ENCODE measurements around the gene PLEK.

DNA sequence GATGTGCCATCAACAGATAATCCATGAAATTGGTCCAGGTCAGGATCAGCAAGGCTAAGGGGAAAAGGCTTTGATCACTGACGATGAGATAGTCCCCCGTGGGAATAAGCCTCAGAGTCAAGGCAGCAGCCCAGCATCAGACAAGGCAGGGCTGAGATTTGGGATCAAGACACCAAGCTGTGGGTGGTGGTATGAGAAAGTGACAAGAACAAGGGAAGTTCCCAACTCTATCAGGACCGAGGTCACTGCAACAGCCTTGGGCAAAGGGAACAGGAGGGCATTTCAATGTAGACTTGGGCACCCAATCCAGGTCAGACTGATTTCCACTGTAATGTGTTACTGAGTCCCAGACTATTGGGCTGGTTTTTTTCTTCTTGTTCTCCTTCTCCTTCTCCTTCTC, 18.7 kb downstream of the PLEK start:
- TF ChIP-seq POLR2AphosphoS5 (IDR thresholded peaks at IDR 0.05; ENCODE audit: low read depth, low read length) (no peak), REST (IDR thresholded peaks at IDR 0.05; ENCODE audit: insufficient read depth in 1 of 2, low read depth in 2 of 2, low read length in 1 of 2) (no peak), SIN3A (IDR thresholded peaks at IDR 0.05; ENCODE audit: borderline replicate concordance, insufficient read depth, low read depth, low read length) (no peak)
- TF ChIP-seq, protein P1, sequence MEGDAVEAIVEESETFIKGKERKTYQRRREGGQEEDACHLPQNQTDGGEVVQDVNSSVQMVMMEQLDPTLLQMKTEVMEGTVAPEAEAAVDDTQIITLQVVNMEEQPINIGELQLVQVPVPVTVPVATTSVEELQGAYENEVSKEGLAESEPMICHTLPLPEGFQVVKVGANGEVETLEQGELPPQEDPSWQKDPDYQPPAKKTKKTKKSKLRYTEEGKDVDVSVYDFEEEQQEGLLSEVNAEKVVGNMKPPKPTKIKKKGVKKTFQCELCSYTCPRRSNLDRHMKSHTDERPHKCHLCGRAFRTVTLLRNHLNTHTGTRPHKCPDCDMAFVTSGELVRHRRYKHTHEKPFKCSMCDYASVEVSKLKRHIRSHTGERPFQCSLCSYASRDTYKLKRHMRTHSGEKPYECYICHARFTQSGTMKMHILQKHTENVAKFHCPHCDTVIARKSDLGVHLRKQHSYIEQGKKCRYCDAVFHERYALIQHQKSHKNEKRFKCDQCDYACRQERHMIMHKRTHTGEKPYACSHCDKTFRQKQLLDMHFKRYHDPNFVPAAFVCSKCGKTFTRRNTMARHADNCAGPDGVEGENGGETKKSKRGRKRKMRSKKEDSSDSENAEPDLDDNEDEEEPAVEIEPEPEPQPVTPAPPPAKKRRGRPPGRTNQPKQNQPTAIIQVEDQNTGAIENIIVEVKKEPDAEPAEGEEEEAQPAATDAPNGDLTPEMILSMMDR (IDR thresholded peaks at IDR 0.05): no peak
